ENCODE results near the gene UBP1.
"Not testable (repeated sequence)": the region's sequence is repeated elsewhere in the genome, so short reads cannot be mapped to it uniquely, and the experiment has no call there.

Gene UBP1

DNA sequence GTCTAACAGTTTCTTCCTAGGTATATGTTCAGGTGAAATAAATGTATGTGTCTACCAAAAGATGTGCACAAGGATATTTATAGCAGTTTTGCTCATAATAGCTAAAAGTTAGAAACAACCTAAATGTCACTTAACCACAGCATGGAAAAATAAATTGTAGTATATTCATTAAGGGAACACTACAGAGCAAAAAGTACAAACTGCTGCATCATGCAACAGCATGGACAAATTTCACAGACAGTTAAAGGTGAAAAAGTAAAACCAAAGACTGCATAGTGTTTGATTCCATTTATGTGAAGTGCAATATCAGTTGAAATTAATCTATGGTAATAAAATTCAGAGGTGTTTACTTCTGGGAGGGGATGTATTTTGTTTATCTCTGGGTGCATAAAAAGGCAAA is 100.4 kb downstream of the UBP1 start:
- H3K4me1 ChIP-seq (ENCODE audit: control insufficient read depth, insufficient read depth, low read length): no peaks in the 10 kb centered on the region
- no peak overlapping the region for H3K27ac ChIP-seq (ENCODE audit: extremely low read depth, low read depth, low read length)
- no peak overlapping the region for H3K4me3 ChIP-seq (ENCODE audit: low read depth, low read length)
- TF ChIP-seq FEZF1 (tag by site-specific recombination; IDR thresholded peaks at IDR 0.05): no peak
- no peak for TF ChIP-seq ZNF510 (tag by site-specific recombination; IDR thresholded peaks at IDR 0.05; ENCODE audit: insufficient replicate concordance)
- no peak for TF ChIP-seq ZNF677 (tag by site-specific recombination; IDR thresholded peaks at IDR 0.05)
- TF ChIP-seq, protein P1, sequence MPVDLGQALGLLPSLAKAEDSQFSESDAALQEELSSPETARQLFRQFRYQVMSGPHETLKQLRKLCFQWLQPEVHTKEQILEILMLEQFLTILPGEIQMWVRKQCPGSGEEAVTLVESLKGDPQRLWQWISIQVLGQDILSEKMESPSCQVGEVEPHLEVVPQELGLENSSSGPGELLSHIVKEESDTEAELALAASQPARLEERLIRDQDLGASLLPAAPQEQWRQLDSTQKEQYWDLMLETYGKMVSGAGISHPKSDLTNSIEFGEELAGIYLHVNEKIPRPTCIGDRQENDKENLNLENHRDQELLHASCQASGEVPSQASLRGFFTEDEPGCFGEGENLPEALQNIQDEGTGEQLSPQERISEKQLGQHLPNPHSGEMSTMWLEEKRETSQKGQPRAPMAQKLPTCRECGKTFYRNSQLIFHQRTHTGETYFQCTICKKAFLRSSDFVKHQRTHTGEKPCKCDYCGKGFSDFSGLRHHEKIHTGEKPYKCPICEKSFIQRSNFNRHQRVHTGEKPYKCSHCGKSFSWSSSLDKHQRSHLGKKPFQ (tag by site-specific recombination; IDR thresholded peaks at IDR 0.05): no peak
- TF ChIP-seq, protein P2, sequence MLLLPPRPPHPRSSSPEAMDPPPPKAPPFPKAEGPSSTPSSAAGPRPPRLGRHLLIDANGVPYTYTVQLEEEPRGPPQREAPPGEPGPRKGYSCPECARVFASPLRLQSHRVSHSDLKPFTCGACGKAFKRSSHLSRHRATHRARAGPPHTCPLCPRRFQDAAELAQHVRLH (tag by site-specific recombination; IDR thresholded peaks at IDR 0.05): no peak
- TF ChIP-seq HOXD13 (CRISPR knock-in tag; IDR thresholded peaks at IDR 0.05; ENCODE audit: borderline replicate concordance): no peak
- TF ChIP-seq, protein P3, sequence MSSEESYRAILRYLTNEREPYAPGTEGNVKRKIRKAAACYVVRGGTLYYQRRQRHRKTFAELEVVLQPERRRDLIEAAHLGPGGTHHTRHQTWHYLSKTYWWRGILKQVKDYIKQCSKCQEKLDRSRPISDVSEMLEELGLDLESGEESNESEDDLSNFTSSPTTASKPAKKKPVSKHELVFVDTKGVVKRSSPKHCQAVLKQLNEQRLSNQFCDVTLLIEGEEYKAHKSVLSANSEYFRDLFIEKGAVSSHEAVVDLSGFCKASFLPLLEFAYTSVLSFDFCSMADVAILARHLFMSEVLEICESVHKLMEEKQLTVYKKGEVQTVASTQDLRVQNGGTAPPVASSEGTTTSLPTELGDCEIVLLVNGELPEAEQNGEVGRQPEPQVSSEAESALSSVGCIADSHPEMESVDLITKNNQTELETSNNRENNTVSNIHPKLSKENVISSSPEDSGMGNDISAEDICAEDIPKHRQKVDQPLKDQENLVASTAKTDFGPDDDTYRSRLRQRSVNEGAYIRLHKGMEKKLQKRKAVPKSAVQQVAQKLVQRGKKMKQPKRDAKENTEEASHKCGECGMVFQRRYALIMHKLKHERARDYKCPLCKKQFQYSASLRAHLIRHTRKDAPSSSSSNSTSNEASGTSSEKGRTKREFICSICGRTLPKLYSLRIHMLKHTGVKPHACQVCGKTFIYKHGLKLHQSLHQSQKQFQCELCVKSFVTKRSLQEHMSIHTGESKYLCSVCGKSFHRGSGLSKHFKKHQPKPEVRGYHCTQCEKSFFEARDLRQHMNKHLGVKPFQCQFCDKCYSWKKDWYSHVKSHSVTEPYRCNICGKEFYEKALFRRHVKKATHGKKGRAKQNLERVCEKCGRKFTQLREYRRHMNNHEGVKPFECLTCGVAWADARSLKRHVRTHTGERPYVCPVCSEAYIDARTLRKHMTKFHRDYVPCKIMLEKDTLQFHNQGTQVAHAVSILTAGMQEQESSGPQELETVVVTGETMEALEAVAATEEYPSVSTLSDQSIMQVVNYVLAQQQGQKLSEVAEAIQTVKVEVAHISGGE (tag by site-specific recombination; conservative IDR thresholded peaks at IDR 0.05; ENCODE audit: low read depth): no peak
- TF ChIP-seq ZNF404 (tag by site-specific recombination; IDR thresholded peaks at IDR 0.05): no peak
- H3K36me3 ChIP-seq (ENCODE audit: control insufficient read depth in 2 of 2, insufficient read depth in 1 of 2, low read length in 2 of 2): no peaks in the 10 kb centered on the region
- POLR2A ChIA-PET: no interaction called here
- H3K9me3 ChIP-seq (ENCODE audit: control insufficient read depth, insufficient read depth, low read depth, low read length): no peaks in the 10 kb centered on the region
- CTCF ChIA-PET: no interaction called here

DNA sequence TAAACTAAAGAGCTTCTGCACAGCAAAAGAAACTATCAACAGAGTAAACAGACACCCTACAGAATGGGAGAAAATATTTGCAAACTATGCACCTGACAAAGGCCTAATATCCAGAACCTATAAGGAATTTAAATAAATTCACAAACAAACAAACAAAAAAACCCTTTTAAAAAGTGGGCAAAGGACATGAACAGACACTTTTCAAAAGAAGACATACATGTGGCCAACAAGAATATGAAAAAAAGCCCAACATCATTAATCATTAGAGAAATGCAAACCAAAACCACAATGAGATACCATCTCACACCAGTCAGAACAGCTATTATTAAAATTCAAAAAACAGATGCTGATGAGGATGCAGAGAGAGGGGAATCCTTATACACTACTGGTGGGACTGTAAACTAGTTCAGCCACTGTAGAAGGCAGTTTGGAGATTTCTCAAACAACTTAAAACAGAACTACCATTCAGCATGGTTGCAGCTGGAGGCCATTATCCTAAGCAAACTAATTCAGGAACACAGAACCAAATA is 101.2 kb downstream of the UBP1 start:
- CTCF ChIA-PET: interaction anchor here (1.5 kb wide), 1 partner anchor 34 kb away, joined by 3 read pairs; no protein-coding TSS in a partner anchor
- POLR2A ChIA-PET; H3K4me3 ChIP-seq (ENCODE audit: low read depth, low read length); H3K36me3 ChIP-seq (ENCODE audit: control insufficient read depth in 2 of 2, insufficient read depth in 1 of 2, low read length in 2 of 2); H3K9me3 ChIP-seq (ENCODE audit: control insufficient read depth, insufficient read depth, low read depth, low read length); H3K27ac ChIP-seq (ENCODE audit: extremely low read depth, low read depth, low read length); H3K4me1 ChIP-seq (ENCODE audit: control insufficient read depth, insufficient read depth, low read length): not testable (repeated sequence)
